ENCODE measurements around the gene RALGPS2. TPM values are rescaled to one million over a fixed set of nuclear protein-coding genes. Genes with fewer than 3 reads are reported as not detected.
A peak's percentile ranks its signal among the peaks of the same experiment; 100 is the strongest.

Gene RALGPS2
- total RNA-seq, 6 experiments from 2014 or later, result 21.0 to 38.3 (median 28.4) TPM

- no peak overlapping the region for H3K27ac ChIP-seq
- 73% methylated on average over 1 of the region's 1 CpG for WGBS (ENCODE audit: insufficient coverage, low coverage, low lambda C conversion rate, missing lambda C conversion rate)
- no peak for ATAC-seq
Measured at GRCh38 chr1:178928976-178929375, 203.9 kb downstream of the RALGPS2 start.

GRCh38 chr1:178931858-178932551 lies 207.0 kb downstream of the RALGPS2 start:
- H3K27me3 ChIP-seq, result no peaks in the 10 kb centered on the region
- H3K9me3 ChIP-seq, result no peaks in the 10 kb centered on the region
- H3K4me3 ChIP-seq, result no peak overlapping the region
- intact Hi-C loops (cut with DNase I), result no loop called here
- no peak overlapping the region for H3K27ac ChIP-seq
- no peaks in the 10 kb centered on the region for H3K4me1 ChIP-seq
- WGBS (ENCODE audit: insufficient coverage, low coverage, low lambda C conversion rate, missing lambda C conversion rate), result 47% methylated on average over 8 of the region's 9 CpGs
- ATAC-seq, result peak in 3 of 4 donors; percentile 46 to 61 (median 58)
- no peaks in the 10 kb centered on the region for H3K36me3 ChIP-seq
- TF ChIP-seq POLR2A (IDR thresholded peaks at IDR 0.05), result no peak
- no peak for TF ChIP-seq CTCF (IDR thresholded peaks at IDR 0.05)
- DNase-seq, result no peak

More at GRCh38 chr1:178928976-178929375, 203.9 kb downstream of the RALGPS2 start:
- no peaks in the 10 kb centered on the region for H3K4me1 ChIP-seq
- no peak for DNase-seq
- TF ChIP-seq POLR2A (IDR thresholded peaks at IDR 0.05) (no peak), CTCF (IDR thresholded peaks at IDR 0.05) (no peak)
- H3K27me3 ChIP-seq, result no peaks in the 10 kb centered on the region
- intact Hi-C loops (cut with DNase I), result no loop called here
- no peaks in the 10 kb centered on the region for H3K36me3 ChIP-seq
- no peak overlapping the region for H3K4me3 ChIP-seq
- no peaks in the 10 kb centered on the region for H3K9me3 ChIP-seq

- Histone ChIP-seq H3K4me3 (no peak overlapping the region), H3K36me3 (no peaks in the 10 kb centered on the region), H3K4me1 (no peaks in the 10 kb centered on the region), H3K9me3 (no peaks in the 10 kb centered on the region), H3K27ac (no peak overlapping the region), H3K27me3 (no peaks in the 10 kb centered on the region)
- TF ChIP-seq POLR2A (IDR thresholded peaks at IDR 0.05) (no peak), CTCF (IDR thresholded peaks at IDR 0.05) (no peak)
- intact Hi-C loops (cut with DNase I), result no loop called here
- DNase-seq, result no peak
- peak in 1 of 4 donors; percentile 19 for ATAC-seq
- WGBS (ENCODE audit: insufficient coverage, low coverage, low lambda C conversion rate, missing lambda C conversion rate), result 83% methylated on average over 1 of the region's 4 CpGs
Measured at GRCh38 chr1:178932552-178932906, 207.5 kb downstream of the RALGPS2 start.

GRCh38 chr1:178933105-178933561 lies 208.1 kb downstream of the RALGPS2 start:
- Histone ChIP-seq H3K4me3 (no peak overlapping the region), H3K27me3 (no peaks in the 10 kb centered on the region), H3K27ac (no peak overlapping the region), H3K4me1 (no peaks in the 10 kb centered on the region), H3K36me3 (no peaks in the 10 kb centered on the region), H3K9me3 (no peaks in the 10 kb centered on the region)
- ATAC-seq, result no peak
- DNase-seq, result no peak
- intact Hi-C loops (cut with DNase I), result no loop called here
- TF ChIP-seq CTCF (IDR thresholded peaks at IDR 0.05) (no peak), POLR2A (IDR thresholded peaks at IDR 0.05) (no peak)
- WGBS (ENCODE audit: insufficient coverage, low coverage, low lambda C conversion rate, missing lambda C conversion rate), result 60% methylated on average over 5 of the region's 5 CpGs

Measured in right lobe of liver (tissue), 6 donors.